ENCODE data around the gene ARHGDIA.
A peak's percentile ranks its signal among the peaks of the same experiment; 100 is the strongest.

Gene ARHGDIA

DNA sequence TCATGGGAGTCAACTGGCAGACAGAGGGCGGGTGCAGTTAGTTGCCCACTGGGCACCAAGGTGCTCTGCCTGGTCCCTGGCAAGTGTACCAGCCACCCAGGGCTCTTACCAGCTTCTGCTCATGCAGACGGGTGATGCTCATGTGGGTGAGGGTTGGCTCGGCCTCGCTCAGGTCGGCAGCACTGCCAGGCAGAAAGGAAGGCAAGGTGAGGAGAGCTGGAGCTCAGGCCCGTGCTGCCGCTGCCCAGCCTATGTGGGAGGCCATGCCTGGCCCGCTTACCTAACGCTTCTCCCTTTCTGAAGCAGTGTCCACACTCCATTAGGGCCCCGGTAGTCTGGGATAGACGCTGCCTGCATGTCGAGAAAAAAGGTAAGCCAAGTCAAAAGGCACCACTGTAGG is 44.2 kb upstream of the ARHGDIA start:
- TF ChIP-seq, protein P1, sequence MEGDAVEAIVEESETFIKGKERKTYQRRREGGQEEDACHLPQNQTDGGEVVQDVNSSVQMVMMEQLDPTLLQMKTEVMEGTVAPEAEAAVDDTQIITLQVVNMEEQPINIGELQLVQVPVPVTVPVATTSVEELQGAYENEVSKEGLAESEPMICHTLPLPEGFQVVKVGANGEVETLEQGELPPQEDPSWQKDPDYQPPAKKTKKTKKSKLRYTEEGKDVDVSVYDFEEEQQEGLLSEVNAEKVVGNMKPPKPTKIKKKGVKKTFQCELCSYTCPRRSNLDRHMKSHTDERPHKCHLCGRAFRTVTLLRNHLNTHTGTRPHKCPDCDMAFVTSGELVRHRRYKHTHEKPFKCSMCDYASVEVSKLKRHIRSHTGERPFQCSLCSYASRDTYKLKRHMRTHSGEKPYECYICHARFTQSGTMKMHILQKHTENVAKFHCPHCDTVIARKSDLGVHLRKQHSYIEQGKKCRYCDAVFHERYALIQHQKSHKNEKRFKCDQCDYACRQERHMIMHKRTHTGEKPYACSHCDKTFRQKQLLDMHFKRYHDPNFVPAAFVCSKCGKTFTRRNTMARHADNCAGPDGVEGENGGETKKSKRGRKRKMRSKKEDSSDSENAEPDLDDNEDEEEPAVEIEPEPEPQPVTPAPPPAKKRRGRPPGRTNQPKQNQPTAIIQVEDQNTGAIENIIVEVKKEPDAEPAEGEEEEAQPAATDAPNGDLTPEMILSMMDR (IDR thresholded peaks at IDR 0.05; ENCODE audit: poor library complexity, severe bottlenecking), result no peak
- ATAC-seq (ENCODE audit: low read depth) (no peak), DNase-seq (ENCODE audit: low spot score) (no peak)
- Histone ChIP-seq H3K4me1 (ENCODE audit: insufficient read depth, poor library complexity, severe bottlenecking) (peaks cover 26% of the 10 kb centered on the region), H3K36me3 (ENCODE audit: low read depth) (peaks cover 46% of the 10 kb centered on the region), H3K4me3 (ENCODE audit: severe bottlenecking) (no peak overlapping the region), H3K9me3 (ENCODE audit: severe bottlenecking) (no peaks in the 10 kb centered on the region), H3K27ac (ENCODE audit: poor library complexity, severe bottlenecking) (no peak overlapping the region), H3K27me3 (ENCODE audit: insufficient read depth, poor library complexity, severe bottlenecking) (no peaks in the 10 kb centered on the region)

DNA sequence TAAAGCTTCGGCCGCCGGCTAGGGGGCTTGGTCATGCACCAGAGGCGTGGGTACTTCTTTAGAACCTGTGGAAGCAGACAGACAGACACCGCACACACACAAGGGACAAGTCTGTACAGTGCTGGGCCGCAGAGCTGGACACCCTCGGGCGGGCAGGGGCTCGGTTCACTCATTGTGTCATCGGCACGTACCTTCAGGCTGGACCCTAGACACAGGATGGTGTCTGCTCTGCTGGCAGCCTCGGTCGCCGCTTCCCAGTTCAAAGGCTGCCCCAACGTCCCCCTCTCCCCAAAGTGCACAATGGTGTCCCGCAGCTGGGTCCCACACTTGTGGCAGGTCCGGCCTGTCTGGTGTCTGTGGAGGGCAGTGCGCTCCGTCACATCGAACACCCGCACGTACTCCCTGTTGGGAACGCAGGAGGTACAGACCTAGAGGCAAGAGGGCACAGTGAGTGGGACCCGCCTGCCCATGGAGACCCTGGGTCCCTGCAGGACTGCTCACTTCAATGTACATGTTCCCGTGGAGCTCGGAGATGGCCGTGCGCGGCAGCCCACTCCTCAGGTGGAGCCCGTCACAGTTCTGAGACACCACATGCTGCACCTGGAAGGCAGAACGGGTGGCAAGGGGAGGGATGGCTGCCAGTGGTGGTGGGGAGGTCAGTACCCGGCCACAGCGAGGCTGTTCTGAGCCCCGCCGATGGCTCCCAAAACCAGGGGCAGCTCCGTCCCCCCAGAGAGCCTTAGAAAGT is 43.1 kb upstream of the ARHGDIA start:
- Histone ChIP-seq H3K9me3 (ENCODE audit: severe bottlenecking) (no peaks in the 10 kb centered on the region), H3K4me3 (ENCODE audit: severe bottlenecking) (no peak overlapping the region), H3K27me3 (ENCODE audit: insufficient read depth, poor library complexity, severe bottlenecking) (no peaks in the 10 kb centered on the region), H3K4me1 (ENCODE audit: insufficient read depth, poor library complexity, severe bottlenecking) (peaks cover 29% of the 10 kb centered on the region), H3K36me3 (ENCODE audit: low read depth) (peaks cover 47% of the 10 kb centered on the region), H3K27ac (ENCODE audit: poor library complexity, severe bottlenecking) (peak overlapping the region; percentile 46)
- ATAC-seq (ENCODE audit: low read depth) (no peak), DNase-seq (ENCODE audit: low spot score) (no peak)
- TF ChIP-seq, protein P1 (IDR thresholded peaks at IDR 0.05; ENCODE audit: poor library complexity, severe bottlenecking), result no peak

DNA sequence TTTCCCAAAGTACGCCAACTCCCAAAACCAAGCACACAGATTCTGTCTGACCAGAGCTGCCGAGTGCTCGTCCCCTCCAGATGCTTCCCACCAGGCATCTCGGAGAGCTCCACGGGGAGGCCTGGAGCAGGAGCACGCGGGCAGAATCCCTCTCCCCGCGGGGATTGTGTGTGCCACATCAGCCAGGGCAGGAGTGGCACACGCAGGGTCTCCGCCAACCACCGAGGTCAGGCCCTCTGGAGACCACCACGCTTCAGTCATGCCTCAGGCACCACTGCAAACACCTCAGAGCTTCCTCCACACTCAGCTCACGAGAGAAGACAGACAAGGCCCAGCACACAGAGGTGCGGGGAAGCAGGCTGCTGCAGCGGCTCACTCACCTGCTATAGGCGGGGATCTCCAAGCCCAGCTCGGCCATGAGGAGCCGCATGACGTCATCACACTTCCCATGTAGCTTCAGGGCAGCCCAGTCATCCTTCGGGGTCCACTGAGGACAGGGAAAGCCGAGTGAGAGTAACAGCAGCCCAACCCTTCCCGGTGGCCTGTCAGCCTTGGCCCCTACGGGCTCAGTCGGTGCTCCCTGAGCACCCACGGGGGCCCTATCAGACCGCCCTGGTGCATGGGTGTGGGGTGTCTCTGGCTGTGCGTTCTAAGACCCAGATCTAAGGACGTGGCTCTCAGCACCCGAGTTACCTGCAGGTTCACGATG is 42.4 kb upstream of the ARHGDIA start:
- ATAC-seq (ENCODE audit: low read depth) (no peak), DNase-seq (ENCODE audit: low spot score) (no peak)
- Histone ChIP-seq H3K4me1 (ENCODE audit: insufficient read depth, poor library complexity, severe bottlenecking) (peaks cover 29% of the 10 kb centered on the region), H3K9me3 (ENCODE audit: severe bottlenecking) (no peaks in the 10 kb centered on the region), H3K4me3 (ENCODE audit: severe bottlenecking) (no peak overlapping the region), H3K27ac (ENCODE audit: poor library complexity, severe bottlenecking) (peak overlapping the region; percentile 46), H3K36me3 (ENCODE audit: low read depth) (peaks cover 54% of the 10 kb centered on the region), H3K27me3 (ENCODE audit: insufficient read depth, poor library complexity, severe bottlenecking) (no peaks in the 10 kb centered on the region)
- TF ChIP-seq, protein P1 (IDR thresholded peaks at IDR 0.05; ENCODE audit: poor library complexity, severe bottlenecking), result no peak

DNA sequence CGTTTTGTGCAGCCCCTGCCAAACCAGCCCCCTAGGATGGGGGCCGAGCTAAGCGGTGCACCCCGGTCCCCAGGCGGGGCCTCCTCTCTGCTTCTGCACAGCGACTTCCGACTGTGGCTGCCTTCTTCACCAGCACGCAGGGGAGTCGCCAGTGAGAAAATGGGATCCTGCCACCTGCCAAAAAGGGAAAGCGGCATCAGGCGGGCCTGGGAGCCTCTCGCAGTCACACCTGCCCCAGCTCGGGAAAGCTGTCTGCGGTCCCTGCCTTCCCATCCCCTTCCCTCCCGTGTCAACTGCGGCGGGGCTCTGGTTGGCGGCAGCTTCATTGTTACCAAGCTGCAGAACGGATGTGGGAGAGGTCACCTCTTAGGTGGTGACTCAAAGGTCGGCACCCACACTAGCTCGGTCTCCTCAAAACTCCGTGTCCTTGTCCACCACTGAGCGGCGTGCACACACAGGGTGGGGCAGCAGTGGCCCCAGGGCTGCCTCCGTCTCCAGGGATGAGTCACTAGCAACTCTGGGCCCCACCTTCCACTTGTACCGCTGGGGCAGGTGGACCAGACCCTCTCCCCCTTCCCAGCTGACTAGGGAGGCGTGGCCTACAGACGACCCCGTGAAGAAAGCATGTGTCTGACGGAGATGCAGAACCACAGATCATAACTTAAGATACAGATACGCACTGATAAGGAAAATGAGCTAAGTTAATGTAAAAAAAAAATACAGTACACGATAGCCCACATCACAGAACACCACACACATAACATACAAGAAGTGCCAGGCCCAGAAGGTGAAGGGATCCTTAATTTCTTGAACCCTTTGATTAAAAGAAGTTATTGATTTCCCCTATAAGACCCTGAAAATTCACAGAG is 41.5 kb upstream of the ARHGDIA start:
- H3K4me1 ChIP-seq (ENCODE audit: insufficient read depth, poor library complexity, severe bottlenecking), result peaks cover 29% of the 10 kb centered on the region
- H3K9me3 ChIP-seq (ENCODE audit: severe bottlenecking), result no peaks in the 10 kb centered on the region
- ATAC-seq (ENCODE audit: low read depth) (peak; percentile 53), DNase-seq (ENCODE audit: low spot score) (peak; percentile 91)
- no peaks in the 10 kb centered on the region for H3K27me3 ChIP-seq (ENCODE audit: insufficient read depth, poor library complexity, severe bottlenecking)
- H3K36me3 ChIP-seq (ENCODE audit: low read depth), result peaks cover 63% of the 10 kb centered on the region
- TF ChIP-seq, protein P1 (IDR thresholded peaks at IDR 0.05; ENCODE audit: poor library complexity, severe bottlenecking), result peak; percentile 27
- no peak overlapping the region for H3K4me3 ChIP-seq (ENCODE audit: severe bottlenecking)
- peak overlapping the region; percentile 46 for H3K27ac ChIP-seq (ENCODE audit: poor library complexity, severe bottlenecking)

Measured in RWPE2 (cell line).